ENCODE results near the gene FKBP14. TPM values are rescaled to one million over a fixed set of nuclear protein-coding genes. Genes with fewer than 3 reads are reported as not detected.

FKBP14 gene
- total RNA-seq, 1 experiment from 2014 or later = 11.5 TPM

GRCh38 chr7:30069096-30069867 is 42.8 kb upstream of the FKBP14 start:
- Histone ChIP-seq H3K9ac (ENCODE audit: extremely low read depth, insufficient read length, low read length) (no peak overlapping the region), H3K79me2 (ENCODE audit: insufficient read depth, low read length) (no peaks in the 10 kb centered on the region), H2BK5ac (ENCODE audit: insufficient read length, low read length) (no peak overlapping the region), H3K14ac (ENCODE audit: insufficient read depth, low read length) (no peak overlapping the region), H4K91ac (ENCODE audit: insufficient read length, low read depth, low read length) (no peak overlapping the region), H3K27me3 (ENCODE audit: insufficient read depth, low read length) (no peaks in the 10 kb centered on the region), H2BK15ac (ENCODE audit: low read depth, low read length) (no peak overlapping the region), H3K4me2 (ENCODE audit: insufficient read depth, insufficient read length, low read length) (no peak overlapping the region), H3K4ac (ENCODE audit: low read depth, low read length) (no peak overlapping the region), H2BK120ac (ENCODE audit: low read depth, low read length, poor library complexity, severe bottlenecking) (no peak overlapping the region), H4K5ac (ENCODE audit: insufficient read length, low read depth, low read length) (no peak overlapping the region), H3K79me1 (ENCODE audit: insufficient read depth, low read depth, low read length, poor library complexity, severe bottlenecking) (no peaks in the 10 kb centered on the region), H2AK5ac (ENCODE audit: insufficient read length, low read length) (no peak overlapping the region), H2BK12ac (ENCODE audit: insufficient read length, low read depth, low read length) (no peak overlapping the region), H4K20me1 (ENCODE audit: control insufficient read depth, insufficient read depth, insufficient read length) (no peaks in the 10 kb centered on the region), H3K56ac (ENCODE audit: insufficient read length, low read depth, low read length) (no peak overlapping the region), H3K18ac (ENCODE audit: insufficient read length, low read depth, low read length) (no peak overlapping the region), H3K27ac (ENCODE audit: insufficient read length, low read depth, low read length) (no peak overlapping the region), H3K23ac (ENCODE audit: insufficient read length, low read depth, low read length) (no peak overlapping the region), H3K4me1 (ENCODE audit: insufficient read depth, low read length) (no peaks in the 10 kb centered on the region), H2AFZ (ENCODE audit: low read length) (no peak overlapping the region), H3K9me3 (ENCODE audit: control insufficient read depth, low read depth, low read length) (no peaks in the 10 kb centered on the region), H3T11ph (ENCODE audit: low read length) (no peak overlapping the region), H2BK20ac (ENCODE audit: low read depth, low read length, poor library complexity, severe bottlenecking) (no peak overlapping the region), H3K23me2 (ENCODE audit: insufficient read length, low read depth, low read length, poor library complexity, severe bottlenecking) (no peaks in the 10 kb centered on the region), H4K8ac (replicated peaks; ENCODE audit: insufficient read length, low read depth, low read length) (no peak overlapping the region)
- Mint-ChIP-seq H3K4me1 (no peaks in the 10 kb centered on the region), H3K27me3 (ENCODE audit: low read depth) (no peaks in the 10 kb centered on the region), H3K27ac (no peak overlapping the region), H3K36me3 (ENCODE audit: insufficient read depth in 1 of 3, low read depth in 3 of 3) (peaks cover 8 to 16% (median 16%) of the 10 kb centered on the region in 3 experiments; a peak in 6 of 7 replicates), H3K4me3 (no peak overlapping the region), H3K9me3 (no peaks in the 10 kb centered on the region)
- DNase-seq = no peak
- no CpG with 5 or more reads among the region's 5 CpGs for WGBS (ENCODE audit: extremely low coverage, insufficient read length, low lambda C conversion rate)
- TF ChIP-seq, protein P1, sequence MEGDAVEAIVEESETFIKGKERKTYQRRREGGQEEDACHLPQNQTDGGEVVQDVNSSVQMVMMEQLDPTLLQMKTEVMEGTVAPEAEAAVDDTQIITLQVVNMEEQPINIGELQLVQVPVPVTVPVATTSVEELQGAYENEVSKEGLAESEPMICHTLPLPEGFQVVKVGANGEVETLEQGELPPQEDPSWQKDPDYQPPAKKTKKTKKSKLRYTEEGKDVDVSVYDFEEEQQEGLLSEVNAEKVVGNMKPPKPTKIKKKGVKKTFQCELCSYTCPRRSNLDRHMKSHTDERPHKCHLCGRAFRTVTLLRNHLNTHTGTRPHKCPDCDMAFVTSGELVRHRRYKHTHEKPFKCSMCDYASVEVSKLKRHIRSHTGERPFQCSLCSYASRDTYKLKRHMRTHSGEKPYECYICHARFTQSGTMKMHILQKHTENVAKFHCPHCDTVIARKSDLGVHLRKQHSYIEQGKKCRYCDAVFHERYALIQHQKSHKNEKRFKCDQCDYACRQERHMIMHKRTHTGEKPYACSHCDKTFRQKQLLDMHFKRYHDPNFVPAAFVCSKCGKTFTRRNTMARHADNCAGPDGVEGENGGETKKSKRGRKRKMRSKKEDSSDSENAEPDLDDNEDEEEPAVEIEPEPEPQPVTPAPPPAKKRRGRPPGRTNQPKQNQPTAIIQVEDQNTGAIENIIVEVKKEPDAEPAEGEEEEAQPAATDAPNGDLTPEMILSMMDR (conservative IDR thresholded peaks at IDR 0.05) = no peak

All from H9 (cell line).